ENCODE results near the gene CDK19.
A peak's percentile ranks its signal among the peaks of the same experiment; 100 is the strongest.
"Not testable (repeated sequence)": the region's sequence is repeated elsewhere in the genome, so short reads cannot be mapped to it uniquely, and the experiment has no call there.

Gene CDK19

GRCh38 chr6:110618591-110619267 lies 196.5 kb downstream of the CDK19 start:
- no peak for DNase-seq

- DNase-seq, result peak; percentile 58 to 73
Observed at GRCh38 chr6:110617057-110617456, 198.2 kb downstream of the CDK19 start.

- DNase-seq, result no peak
Observed at GRCh38 chr6:110615722-110616121, 199.5 kb downstream of the CDK19 start.

GRCh38 chr6:110614586-110614985 lies 200.7 kb downstream of the CDK19 start:
- DNase-seq, result no peak

GRCh38 chr6:110614106-110614505 lies 201.2 kb downstream of the CDK19 start:
- no peak for DNase-seq

- DNase-seq, result peak; percentile 77 to 81
Observed at GRCh38 chr6:110613356-110613755, 201.9 kb downstream of the CDK19 start.

- DNase-seq, result no peak
Observed at GRCh38 chr6:110612298-110612697, 203.0 kb downstream of the CDK19 start.

- no peak for DNase-seq
Observed at GRCh38 chr6:110609101-110609500, 206.2 kb downstream of the CDK19 start.

- DNase-seq, result no peak
Observed at GRCh38 chr6:110608151-110608550, 207.1 kb downstream of the CDK19 start.

GRCh38 chr6:110606151-110606550 lies 209.1 kb downstream of the CDK19 start:
- DNase-seq, result no peak

- DNase-seq, result not testable (repeated sequence)
Observed at GRCh38 chr6:110600640-110601039, 214.6 kb downstream of the CDK19 start.

GRCh38 chr6:110597761-110598160 lies 217.5 kb downstream of the CDK19 start:
- no peak for DNase-seq

- DNase-seq, result no peak
Observed at GRCh38 chr6:110596354-110596753, 218.9 kb downstream of the CDK19 start.

- peak; percentile 49 to 51 for DNase-seq
Observed at GRCh38 chr6:110595112-110595511, 220.2 kb downstream of the CDK19 start.

- no peak for DNase-seq
Observed at GRCh38 chr6:110593637-110594036, 221.6 kb downstream of the CDK19 start.

GRCh38 chr6:110592765-110593164 lies 222.5 kb downstream of the CDK19 start:
- DNase-seq, result no peak

GRCh38 chr6:110590821-110591351 lies 224.4 kb downstream of the CDK19 start:
- DNase-seq, result no peak

- peak; percentile 39 to 45 for DNase-seq
Observed at GRCh38 chr6:110589865-110590513, 225.3 kb downstream of the CDK19 start.

GRCh38 chr6:110587328-110587727 lies 227.9 kb downstream of the CDK19 start:
- no peak for DNase-seq

GRCh38 chr6:110581679-110582078 lies 233.6 kb downstream of the CDK19 start:
- DNase-seq, result no peak

- DNase-seq, result peak; percentile 22 to 41
Observed at GRCh38 chr6:110577596-110578167, 237.6 kb downstream of the CDK19 start.

- DNase-seq, result no peak
Observed at GRCh38 chr6:110575925-110576463, 239.3 kb downstream of the CDK19 start.

GRCh38 chr6:110574817-110575216 lies 240.5 kb downstream of the CDK19 start:
- no peak for DNase-seq

- DNase-seq, result no peak
Observed at GRCh38 chr6:110573537-110573936, 241.7 kb downstream of the CDK19 start.

Measured in inflammatory macrophage treated with lipopolysaccharide for 1 hour (primary cell).